Left lung (tissue), 14 donors: ENCODE measurements around the gene MRAP. TPM values are rescaled to one million over a fixed set of nuclear protein-coding genes. Genes with fewer than 3 reads are reported as not detected.

ENCODE experiments used
- ATAC-seq: fragments of 200-7000 bp; cut with Tn5 transposase; one replicate; pipeline ENCODE4 v1.9.1; 2020; ENCODE audit warnings: moderate library complexity
- DNase-seq, 4 donors: peaks; one replicate each; pipeline ENCODE4 v3.0.0-alpha.2; 2013 to 2020
- H3K27ac ChIP-seq, 2 donors: fragments of 200-600 bp; sonication (generic) in 1 of 2; one replicate each; pipeline versions ENCODE4 v1.5.0 to v1.8.0; 2020 to 2021
- H3K27me3 ChIP-seq, 2 donors: fragments of 200-600 bp; sonication (generic) in 1 of 2; one replicate each; pipeline versions ENCODE4 v1.5.0 to v1.8.0; 2020 to 2021
- H3K36me3 ChIP-seq, 2 donors: fragments of 200-600 bp; sonication (generic) in 1 of 2; one replicate each; pipeline versions ENCODE4 v1.5.0 to v1.8.0; 2020 to 2021
- H3K4me1 ChIP-seq, 2 donors: fragments of 200-600 bp; one replicate each; pipeline ENCODE4 v1.8.0; 2021
- H3K4me3 ChIP-seq, 2 donors: fragments of 200-600 bp; sonication (generic) in 1 of 2; one replicate each; pipeline versions ENCODE4 v1.5.0 to v1.8.0; 2020 to 2021; ENCODE audit warnings: mild to moderate bottlenecking in 1 of 2
- H3K9me3 ChIP-seq, 2 donors: fragments of 200-600 bp; sonication (generic) in 1 of 2; one replicate each; pipeline versions ENCODE4 v1.5.0 to v1.8.0; 2020 to 2021
- CTCF ChIP-seq, 2 donors: fragments of 200-600 bp; sonication (generic) in 1 of 2; IDR thresholded peaks; one replicate each; pipeline versions ENCODE4 v1.5.0 to v1.8.0; 2021; ENCODE audit warnings: antibody characterized with exemption in 2 of 2
- intact Hi-C, 2 donors: fragments of 100-400 bp; cut with DNase I; formaldehyde crosslinking; loops; one replicate each; pipeline versions ENCODE4 v1.11.2 to v1.14.2; 2022
- long read RNA-seq, 12 donors: library from polyadenylated mRNA in 2 of 12; unstranded in 2 of 12; transcript quantifications; one replicate each; pipeline ENCODE4 v2.0.0 and lab custom pipeline, GENCODE V29; 2019 to 2026
- polyA plus RNA-seq, 6 donors: library from polyadenylated mRNA; unstranded; fragments of 120-200 nt; gene quantifications; one replicate each; pipeline ENCODE4 v1.2.1, GENCODE V29; 2013; ENCODE audit not compliant: insufficient read length in 6 of 6
- total RNA-seq, 2 donors: library from RNA; stranded (reverse); fragmentation: NEBNext Ultra II Directional; extraction: Animal tissue kit (Norgen Biotek cat#: 25700); gene quantifications; one replicate each; pipeline ENCODE4 v1.2.1, GENCODE V29; 2021
- donor health status: DM: no; HTN: yes; CAD: no.
- donor health status: DM: no; HTN: no; CAD: no.

The MRAP gene
- total RNA-seq (under 1 TPM; 0.29 to 0.39 TPM), polyA plus RNA-seq (under 1 TPM in 4 of 6 donors, not detected in 2; 0.34 to 0.69 (median 0.43) TPM)
- long read RNA-seq, donor 1, partial matches to known transcripts: 0 of 5 reads
- long read RNA-seq, donor 1, other reads (novel, unspliced or antisense): 5 of 5 reads
- long read RNA-seq, donor 2, partial matches to known transcripts: 8 of 8 reads
- long read RNA-seq, donor 2, other reads (novel, unspliced or antisense): 0 of 8 reads
- long read RNA-seq, donor 3: 0 reads
- long read RNA-seq, donor 4: 0 reads
- long read RNA-seq, donor 5: 0 reads
- long read RNA-seq, donor 6, partial matches to known transcripts: 0 of 1 reads
- long read RNA-seq, donor 6, other reads (novel, unspliced or antisense): 0 of 1 reads
- long read RNA-seq, donor 7: 0 reads
- long read RNA-seq, donor 8: 0 reads
- long read RNA-seq, donor 9: 0 reads
- long read RNA-seq, donor 10: 0 reads
- long read RNA-seq, donor 11: 0 reads
- long read RNA-seq, donor 12: 0 reads

DNA sequence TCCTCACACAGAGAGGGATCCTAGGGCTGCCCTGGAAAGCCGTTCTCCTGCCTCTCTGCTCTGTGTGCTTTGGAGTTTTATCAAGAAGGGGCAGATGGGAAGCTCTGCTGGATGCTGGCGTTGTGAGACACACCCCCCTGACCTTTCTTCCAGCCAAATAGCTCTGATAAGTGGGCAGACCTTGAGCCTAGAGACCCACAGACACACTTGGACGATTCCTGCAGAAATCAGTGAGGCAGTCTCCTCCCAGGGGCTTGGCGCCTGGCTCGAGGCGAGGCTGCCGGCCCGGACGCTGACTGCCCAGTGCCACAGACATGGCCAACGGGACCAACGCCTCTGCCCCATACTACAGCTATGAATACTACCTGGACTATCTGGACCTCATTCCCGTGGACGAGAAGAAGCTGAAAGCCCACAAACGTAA is at the start of gene MRAP:
Gene MRAP, plus strand, starts transcription at position 198 of the 424 bp plus-strand sequence. Its CDS starts 117 bp downstream, at position 315.
- intact Hi-C loops: no loop called here
- Histone ChIP-seq H3K4me3 (no peak within 1 kb of the TSS), H3K9me3 (no peaks in the 10 kb centered on the region), H3K36me3 (no peaks in the 10 kb centered on the region), H3K27ac (no peak within 1 kb of the TSS), H3K4me1 (no peaks in the 10 kb centered on the region), H3K27me3 (no peaks in the 10 kb centered on the region)
- DNase-seq (no peak), ATAC-seq (peak; percentile 29)
- TF ChIP-seq CTCF (IDR thresholded peaks at IDR 0.05): no peak

GRCh38 chr21:32249511-32250280 is 49.0 kb upstream of the MRAP start:
- DNase-seq: no peak
- no peak for TF ChIP-seq CTCF (IDR thresholded peaks at IDR 0.05)
- no peaks in the 10 kb centered on the region for H3K36me3 ChIP-seq
- H3K4me3 ChIP-seq: no peak overlapping the region
- H3K27me3 ChIP-seq: no peaks in the 10 kb centered on the region
- intact Hi-C loops: no loop called here
- ATAC-seq: no peak
- no peak overlapping the region for H3K27ac ChIP-seq
- H3K4me1 ChIP-seq: no peaks in the 10 kb centered on the region
- no peaks in the 10 kb centered on the region for H3K9me3 ChIP-seq

DNA sequence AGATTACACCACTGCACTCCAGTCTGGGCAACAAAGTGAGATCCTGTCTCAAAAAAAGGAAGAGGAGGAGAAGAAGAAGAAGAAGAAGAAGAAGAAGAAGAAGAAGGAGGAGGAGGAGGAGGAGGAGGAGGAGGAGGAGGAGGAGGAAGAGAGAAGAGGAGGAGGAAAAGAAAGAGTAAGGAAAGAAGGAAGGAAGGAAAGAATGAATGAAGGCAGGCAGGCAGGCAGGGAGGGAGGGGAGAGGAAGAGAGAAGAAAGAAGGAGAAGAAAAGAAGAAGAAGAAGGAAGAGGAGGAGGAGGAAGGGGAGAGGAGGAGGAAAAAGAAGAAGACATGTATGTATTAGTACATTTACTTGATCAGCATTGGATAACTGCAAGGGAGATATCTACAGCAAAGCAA is 46.5 kb upstream of the MRAP start:
- Histone ChIP-seq H3K4me1 (no peaks in the 10 kb centered on the region), H3K9me3 (no peaks in the 10 kb centered on the region), H3K27me3 (no peaks in the 10 kb centered on the region), H3K4me3 (no peak overlapping the region), H3K36me3 (no peaks in the 10 kb centered on the region), H3K27ac (no peak overlapping the region)
- no peak for ATAC-seq
- intact Hi-C loops: no loop called here
- TF ChIP-seq CTCF (IDR thresholded peaks at IDR 0.05): no peak
- DNase-seq: no peak

DNA sequence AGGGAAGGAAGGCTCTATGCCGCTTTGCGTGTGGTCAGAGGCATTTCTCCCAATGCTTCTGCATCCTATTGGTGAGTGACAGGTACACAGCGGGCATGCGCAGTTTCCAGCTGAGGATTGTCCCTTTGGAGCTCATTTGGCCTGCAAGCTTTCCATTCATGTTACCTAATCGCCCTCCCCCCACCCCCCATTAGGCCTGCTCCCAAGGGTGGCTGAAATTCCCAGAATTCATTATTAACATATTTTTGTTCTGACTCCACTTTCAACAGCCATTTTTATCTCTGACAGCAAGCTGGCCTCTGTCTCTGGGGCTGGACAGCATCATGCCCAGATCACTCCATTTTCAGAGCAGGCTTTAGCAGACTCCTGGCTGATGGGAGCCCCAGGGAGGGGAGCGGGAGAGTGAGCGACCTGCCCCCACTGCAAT is 45.4 kb upstream of the MRAP start:
- Histone ChIP-seq H3K4me3 (no peak overlapping the region), H3K4me1 (no peaks in the 10 kb centered on the region), H3K9me3 (no peaks in the 10 kb centered on the region), H3K27ac (no peak overlapping the region), H3K27me3 (no peaks in the 10 kb centered on the region), H3K36me3 (no peaks in the 10 kb centered on the region)
- intact Hi-C loops: no loop called here
- no peak for TF ChIP-seq CTCF (IDR thresholded peaks at IDR 0.05)
- ATAC-seq (peak; percentile 15), DNase-seq (no peak)

DNA sequence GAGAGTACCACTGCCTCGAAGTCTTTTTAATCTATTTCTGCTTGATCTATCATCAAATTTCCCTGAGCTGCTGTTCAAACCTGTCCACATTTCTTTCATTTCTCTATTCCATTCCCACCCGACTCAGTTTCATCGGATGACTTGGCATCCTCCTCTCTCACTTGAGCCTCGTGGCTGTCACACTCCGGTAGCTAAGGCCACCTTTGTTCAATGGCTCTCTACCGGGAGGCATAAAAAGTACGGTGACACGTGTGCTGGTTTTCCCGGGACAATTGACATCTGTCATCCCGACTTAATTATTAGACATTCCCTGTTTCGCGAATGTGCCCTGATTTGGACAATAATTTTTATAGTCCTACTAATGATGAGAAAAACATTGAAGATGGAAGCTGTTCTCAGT is 42.4 kb upstream of the MRAP start:
- H3K4me3 ChIP-seq: no peak overlapping the region
- ATAC-seq: no peak
- H3K27me3 ChIP-seq: no peaks in the 10 kb centered on the region
- DNase-seq: no peak
- H3K27ac ChIP-seq: peak overlapping the region in 1 of 2 donors; percentile 16
- H3K36me3 ChIP-seq: no peaks in the 10 kb centered on the region
- intact Hi-C loops: loop anchor here in 1 of 2 donors (5.0 kb wide), 1 partner anchor 384 kb away; the partner anchor contains the start of gene HUNK
- H3K4me1 ChIP-seq: no peaks in the 10 kb centered on the region
- TF ChIP-seq CTCF (IDR thresholded peaks at IDR 0.05): no peak
- no peaks in the 10 kb centered on the region for H3K9me3 ChIP-seq
